ENCODE measurements around the gene NFKB2. TPM values are rescaled to one million over a fixed set of nuclear protein-coding genes. Genes with fewer than 3 reads are reported as not detected.

The NFKB2 gene
- total RNA-seq (10 to 100 TPM; 25.2 to 42.7 TPM), polyA plus RNA-seq (ENCODE audit: insufficient read depth, low read depth, low replicate concordance) (18.4 TPM)
- long read RNA-seq, donor 1, partial matches to known transcripts, result 0 of 1 reads
- long read RNA-seq, donor 1, other reads (novel, unspliced or antisense), result 0 of 1 reads
- long read RNA-seq, donor 2, partial matches to known transcripts, result 0 of 1 reads
- long read RNA-seq, donor 2, other reads (novel, unspliced or antisense), result 0 of 1 reads

GRCh38 chr10:102395400-102396316 is at the start of gene NFKB2:
Gene NFKB2, plus strand, starts transcription at chr10:102395705. Its CDS starts 255 bp downstream, at chr10:102395960.
- peak within 1 kb of the TSS; percentile 65 to 76 for H3K4me3 ChIP-seq
- TF ChIP-seq, protein P1, sequence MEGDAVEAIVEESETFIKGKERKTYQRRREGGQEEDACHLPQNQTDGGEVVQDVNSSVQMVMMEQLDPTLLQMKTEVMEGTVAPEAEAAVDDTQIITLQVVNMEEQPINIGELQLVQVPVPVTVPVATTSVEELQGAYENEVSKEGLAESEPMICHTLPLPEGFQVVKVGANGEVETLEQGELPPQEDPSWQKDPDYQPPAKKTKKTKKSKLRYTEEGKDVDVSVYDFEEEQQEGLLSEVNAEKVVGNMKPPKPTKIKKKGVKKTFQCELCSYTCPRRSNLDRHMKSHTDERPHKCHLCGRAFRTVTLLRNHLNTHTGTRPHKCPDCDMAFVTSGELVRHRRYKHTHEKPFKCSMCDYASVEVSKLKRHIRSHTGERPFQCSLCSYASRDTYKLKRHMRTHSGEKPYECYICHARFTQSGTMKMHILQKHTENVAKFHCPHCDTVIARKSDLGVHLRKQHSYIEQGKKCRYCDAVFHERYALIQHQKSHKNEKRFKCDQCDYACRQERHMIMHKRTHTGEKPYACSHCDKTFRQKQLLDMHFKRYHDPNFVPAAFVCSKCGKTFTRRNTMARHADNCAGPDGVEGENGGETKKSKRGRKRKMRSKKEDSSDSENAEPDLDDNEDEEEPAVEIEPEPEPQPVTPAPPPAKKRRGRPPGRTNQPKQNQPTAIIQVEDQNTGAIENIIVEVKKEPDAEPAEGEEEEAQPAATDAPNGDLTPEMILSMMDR (IDR thresholded peaks at IDR 0.05), result no peak
- TF ChIP-seq POLR2A (IDR thresholded peaks at IDR 0.05), result no peak
- DNase-seq, result peak; percentile 91
- no peaks in the 10 kb centered on the region for H3K27me3 ChIP-seq
- no peaks in the 10 kb centered on the region for H3K9me3 ChIP-seq
- peak within 1 kb of the TSS; percentile 90 to 94 for H3K27ac ChIP-seq
- intact Hi-C loops (cut with DNase I; ENCODE audit: low total_unique reads), result no loop called here
- H3K36me3 ChIP-seq (ENCODE audit: low read depth, missing control alignments), result no peaks in the 10 kb centered on the region
- 0 to 1% methylated on average over 24 to 37 of the region's 42 CpGs for WGBS, 2 donors
- peaks cover 18% of the 10 kb centered on the region for H3K4me1 ChIP-seq

GRCh38 chr10:102347236-102347828 is 48.2 kb upstream of the NFKB2 start:
- 51 to 79% methylated on average over 2 of the region's 2 CpGs for WGBS, 2 donors
- H3K4me1 ChIP-seq, result no peaks in the 10 kb centered on the region
- no peak overlapping the region for H3K27ac ChIP-seq
- intact Hi-C loops (cut with DNase I; ENCODE audit: low total_unique reads), result no loop called here
- H3K9me3 ChIP-seq, result no peaks in the 10 kb centered on the region
- DNase-seq, result peak; percentile 75
- no peaks in the 10 kb centered on the region for H3K27me3 ChIP-seq
- H3K36me3 ChIP-seq (ENCODE audit: low read depth, missing control alignments), result no peaks in the 10 kb centered on the region
- TF ChIP-seq, protein P1 (IDR thresholded peaks at IDR 0.05), result peak in 2 of 3 experiments; percentile 30 to 46
- TF ChIP-seq POLR2A (IDR thresholded peaks at IDR 0.05), result no peak
- no peak overlapping the region for H3K4me3 ChIP-seq

GRCh38 chr10:102352066-102352715 is 43.3 kb upstream of the NFKB2 start:
- no peak for TF ChIP-seq POLR2A (IDR thresholded peaks at IDR 0.05)
- TF ChIP-seq, protein P1 (IDR thresholded peaks at IDR 0.05), result peak; percentile 70 to 84 (median 81)
- Histone ChIP-seq H3K36me3 (ENCODE audit: low read depth, missing control alignments) (no peaks in the 10 kb centered on the region), H3K4me3 (no peak overlapping the region), H3K4me1 (no peaks in the 10 kb centered on the region), H3K9me3 (no peaks in the 10 kb centered on the region), H3K27me3 (no peaks in the 10 kb centered on the region), H3K27ac (no peak overlapping the region)
- DNase-seq, result peak; percentile 43
- WGBS, 2 donors, result 83 to 93% methylated on average over 5 to 7 of the region's 7 CpGs
- intact Hi-C loops (cut with DNase I; ENCODE audit: low total_unique reads), result loop anchor here (5.0 kb wide), 1 partner anchor 120 kb away; no protein-coding TSS in a partner anchor

DNA sequence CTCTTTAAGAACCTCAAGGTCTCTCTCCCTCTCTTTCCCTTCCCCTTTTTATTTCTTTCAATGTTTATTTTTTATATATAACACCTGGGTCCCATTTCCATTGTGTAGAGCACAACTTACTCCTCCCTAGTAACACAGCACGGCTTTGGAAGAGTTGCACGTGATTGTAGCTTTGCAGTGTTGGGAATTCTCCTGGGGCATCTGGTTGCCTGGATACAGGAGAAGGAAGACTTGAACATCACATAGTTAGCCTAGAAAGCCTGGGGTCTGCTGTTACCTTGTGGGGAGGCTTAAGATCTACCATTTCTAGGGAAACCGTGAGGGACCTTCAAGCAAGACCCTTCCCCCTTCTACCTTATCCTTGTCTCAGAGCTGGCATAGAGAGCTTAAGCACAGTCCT is 41.1 kb upstream of the NFKB2 start:
- Histone ChIP-seq H3K9me3 (no peaks in the 10 kb centered on the region), H3K27me3 (no peaks in the 10 kb centered on the region), H3K4me3 (no peak overlapping the region), H3K36me3 (ENCODE audit: low read depth, missing control alignments) (no peaks in the 10 kb centered on the region), H3K27ac (no peak overlapping the region), H3K4me1 (no peaks in the 10 kb centered on the region)
- no peak for DNase-seq
- intact Hi-C loops (cut with DNase I; ENCODE audit: low total_unique reads), result loop anchor here (5.0 kb wide), 1 partner anchor 122 kb away; no protein-coding TSS in a partner anchor
- 74 to 91% methylated on average over 3 of the region's 3 CpGs for WGBS, 2 donors
- TF ChIP-seq, protein P1 (IDR thresholded peaks at IDR 0.05), result no peak
- no peak for TF ChIP-seq POLR2A (IDR thresholded peaks at IDR 0.05)
